Activated CD4-positive, alpha-beta T cell treated with anti-CD3 and anti-CD28 coated beads, Interleukin-2, amount 50 U/mL, for 24 hours (primary cell): Measurements from ENCODE around the gene MORN5.

Experiments used
- DNase-seq, 2 donors: peaks; one replicate each; pipeline ENCODE4 v3.0.0-alpha.2; 2020; ENCODE audit warnings: low read depth in 1 of 2, low spot score in 1 of 2

MORN5 gene

DNA sequence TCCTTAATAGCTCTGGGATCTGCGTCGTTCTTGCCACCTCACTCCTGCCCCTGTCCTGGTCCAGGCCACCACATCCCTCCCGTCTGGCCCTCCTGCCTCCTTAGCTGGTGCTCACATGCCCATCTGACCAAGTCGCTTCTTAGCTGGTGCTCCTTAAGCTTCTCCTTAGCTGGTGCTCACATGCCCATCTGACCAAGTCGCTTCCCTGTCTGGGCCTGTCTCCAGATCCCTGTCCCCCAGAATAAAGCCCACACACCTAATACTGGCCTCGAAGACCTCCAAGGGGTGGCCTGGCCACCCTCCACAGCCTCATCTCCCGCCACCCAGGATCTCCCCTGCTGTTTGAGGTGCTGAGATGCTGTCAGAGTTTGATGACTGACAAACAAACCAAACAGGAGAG is 35.2 kb upstream of the MORN5 start:
- DNase-seq: no peak

GRCh38 chr9:122125158-122125508 is 34.6 kb upstream of the MORN5 start:
- peak; percentile 69 to 71 for DNase-seq

GRCh38 chr9:122125509-122126330 is 34.0 kb upstream of the MORN5 start:
- DNase-seq: no peak

DNA sequence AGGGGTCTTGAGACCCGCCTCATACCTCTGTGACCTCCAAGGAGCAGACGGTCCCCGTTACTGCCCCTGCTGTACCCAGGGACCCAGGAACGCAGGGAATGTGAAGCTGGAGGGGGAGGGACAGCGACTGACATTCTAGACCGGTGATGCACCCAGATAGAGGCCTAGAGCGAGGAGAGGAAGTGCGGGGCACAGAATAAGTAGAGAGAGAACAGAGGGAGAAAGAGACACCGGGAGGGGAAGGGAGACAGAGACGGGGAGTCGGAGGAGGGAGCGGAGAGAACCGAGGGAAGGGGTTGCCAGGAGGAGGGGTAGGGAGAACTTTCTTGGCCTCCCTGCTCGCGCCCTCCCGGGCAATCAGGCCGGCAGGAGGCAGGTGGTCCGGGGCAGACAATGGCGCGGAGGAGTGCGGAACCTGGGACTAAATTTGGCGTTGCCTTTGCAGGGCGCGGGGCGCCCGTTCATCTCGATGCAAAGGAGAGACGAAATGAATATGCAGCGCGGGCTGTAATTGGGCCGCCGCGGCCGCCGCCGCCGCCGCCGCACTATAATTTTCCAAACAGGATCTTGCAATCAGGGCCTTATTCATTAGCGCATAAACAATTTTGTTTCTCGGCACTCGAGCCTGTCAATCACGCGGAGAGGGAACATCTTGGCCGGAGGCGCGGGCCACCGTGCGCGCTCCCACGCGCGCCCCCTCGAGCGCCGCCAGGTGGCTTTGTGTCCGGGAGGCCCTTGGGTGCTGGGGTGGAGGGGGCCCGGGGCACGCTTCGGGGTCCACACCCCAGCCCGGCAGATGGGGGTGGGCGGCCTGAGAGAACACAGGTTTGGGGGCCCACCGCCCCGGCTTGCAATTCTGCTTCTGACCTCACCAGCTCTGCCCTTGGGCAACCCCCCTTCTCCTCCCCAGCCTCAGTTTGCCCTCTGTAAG is 33.1 kb upstream of the MORN5 start:
- no peak for DNase-seq

- DNase-seq: no peak
Measured at GRCh38 chr9:122127396-122127798, 32.3 kb upstream of the MORN5 start.

DNA sequence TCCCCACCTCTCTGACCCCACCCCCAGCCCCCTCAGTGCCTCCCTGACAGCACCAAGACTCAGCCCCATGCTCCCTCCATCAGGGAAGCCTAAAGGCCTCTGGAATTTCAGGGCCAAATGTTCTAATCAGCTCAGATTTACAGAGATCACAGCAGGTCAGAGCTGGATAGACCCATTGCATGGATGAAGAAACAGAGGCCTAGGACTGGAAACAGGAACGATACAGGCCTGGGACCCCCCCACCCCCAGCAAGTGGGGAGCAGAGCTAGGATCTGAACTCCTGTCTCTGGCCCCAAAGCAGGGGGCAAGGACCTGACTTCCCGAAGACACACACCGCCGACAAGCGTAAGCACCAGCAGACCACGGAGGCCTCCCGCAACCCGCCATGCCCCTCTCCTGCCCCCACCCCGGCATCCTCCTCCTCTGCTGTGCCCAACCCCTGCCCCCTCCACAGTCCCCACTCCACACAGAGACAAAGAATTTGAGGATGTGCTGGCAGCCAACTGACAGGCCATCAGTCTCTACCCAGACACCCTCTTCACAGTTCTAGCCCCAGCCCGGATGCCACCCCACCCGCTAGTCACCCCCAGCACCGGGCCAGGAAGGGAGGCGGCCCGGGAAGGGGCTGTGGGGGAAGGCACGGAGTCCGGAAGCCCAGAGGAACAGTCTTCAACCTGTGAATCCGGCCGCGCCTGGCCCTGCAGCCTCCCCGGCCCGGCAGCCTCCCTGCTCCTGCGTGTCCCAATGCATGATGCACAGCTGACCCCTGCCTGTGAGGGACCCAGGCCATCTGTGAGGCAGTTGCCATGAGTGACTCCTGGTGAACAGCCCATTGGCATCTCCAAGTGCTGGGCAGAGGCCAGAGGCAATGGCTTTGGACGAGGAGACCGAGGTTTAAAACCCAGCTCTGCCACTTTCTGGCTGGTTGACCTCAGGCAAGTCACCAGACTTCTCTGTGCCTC is 31.4 kb upstream of the MORN5 start:
- DNase-seq: no peak

DNA sequence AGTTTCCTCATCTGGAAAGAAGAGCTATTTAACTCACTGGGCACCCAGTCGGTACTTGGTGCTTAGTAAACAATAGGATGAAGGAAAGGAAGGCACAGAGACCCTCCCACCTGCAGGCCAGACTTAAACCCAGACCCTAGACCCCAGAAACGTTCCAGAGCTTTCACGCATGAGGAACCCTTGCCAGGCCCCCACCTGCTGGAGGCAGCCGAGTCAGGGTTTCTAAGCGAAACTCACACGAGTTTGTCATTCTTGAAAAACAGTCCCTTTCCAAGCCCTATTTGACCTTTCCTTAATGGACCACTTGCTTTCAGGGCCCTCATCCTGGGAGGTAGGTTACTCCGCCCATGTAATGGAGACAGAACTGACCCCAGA is 30.8 kb upstream of the MORN5 start:
- DNase-seq: no peak

- DNase-seq: no peak
Measured at GRCh38 chr9:122129969-122130368, 29.7 kb upstream of the MORN5 start.

GRCh38 chr9:122130837-122131236 is 28.9 kb upstream of the MORN5 start:
- DNase-seq: no peak

- no peak for DNase-seq
Measured at GRCh38 chr9:122131401-122132001, 28.2 kb upstream of the MORN5 start.

- DNase-seq: no peak
Measured at GRCh38 chr9:122132539-122132938, 27.2 kb upstream of the MORN5 start.

- no peak for DNase-seq
Measured at GRCh38 chr9:122133263-122133983, 26.3 kb upstream of the MORN5 start.

GRCh38 chr9:122133984-122134535 is 25.6 kb upstream of the MORN5 start:
- DNase-seq: no peak

DNA sequence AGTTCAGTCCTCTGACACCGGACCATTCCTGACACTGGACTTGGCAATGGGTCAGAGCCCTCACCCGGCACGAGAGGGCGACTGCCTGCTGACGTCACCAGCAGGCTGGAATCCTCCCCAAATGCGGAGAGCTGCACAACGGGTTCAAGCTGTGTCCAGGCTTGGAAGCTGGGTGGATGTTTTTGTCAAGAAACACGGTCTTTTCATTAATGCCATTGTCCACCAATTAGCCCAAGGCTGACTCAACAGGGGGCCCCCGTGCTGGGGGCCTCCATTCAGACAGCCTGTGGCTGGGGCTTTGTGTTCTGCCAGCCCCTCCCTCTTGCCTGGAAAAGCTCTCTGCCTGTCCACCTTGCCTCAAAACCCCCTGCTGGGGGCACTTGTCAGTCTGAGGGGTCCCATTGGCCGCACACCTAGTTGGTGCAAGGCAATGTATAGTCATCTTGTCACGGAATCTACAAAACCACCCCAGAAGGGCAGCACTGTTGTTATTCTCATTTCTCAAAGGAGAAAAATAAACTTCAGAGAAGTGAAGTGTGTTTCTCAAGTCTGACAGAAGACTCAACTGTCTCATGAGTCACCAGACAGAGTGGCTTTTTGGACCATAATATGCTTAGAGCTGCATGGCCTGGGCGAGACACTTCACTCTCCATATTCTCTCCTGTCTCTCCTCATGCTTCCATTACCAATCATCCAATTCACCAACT is 24.7 kb upstream of the MORN5 start:
- no peak for DNase-seq

DNA sequence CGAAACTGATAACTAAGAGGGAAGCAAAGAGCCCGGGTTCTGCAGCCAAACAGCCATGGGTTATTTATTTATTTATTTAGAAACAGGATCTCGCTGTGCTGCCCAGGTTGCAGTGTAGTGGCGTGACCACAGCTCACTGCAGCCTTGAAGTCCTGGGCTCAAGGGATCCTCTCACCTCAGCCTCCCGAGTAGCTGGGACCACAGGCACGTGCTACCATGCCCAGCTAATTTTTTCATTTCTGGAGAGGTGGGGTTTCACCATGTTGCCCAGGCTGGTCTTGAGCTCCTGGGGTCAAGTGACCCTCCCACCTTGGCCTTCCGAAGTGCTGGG is 24.2 kb upstream of the MORN5 start:
- DNase-seq: no peak

DNA sequence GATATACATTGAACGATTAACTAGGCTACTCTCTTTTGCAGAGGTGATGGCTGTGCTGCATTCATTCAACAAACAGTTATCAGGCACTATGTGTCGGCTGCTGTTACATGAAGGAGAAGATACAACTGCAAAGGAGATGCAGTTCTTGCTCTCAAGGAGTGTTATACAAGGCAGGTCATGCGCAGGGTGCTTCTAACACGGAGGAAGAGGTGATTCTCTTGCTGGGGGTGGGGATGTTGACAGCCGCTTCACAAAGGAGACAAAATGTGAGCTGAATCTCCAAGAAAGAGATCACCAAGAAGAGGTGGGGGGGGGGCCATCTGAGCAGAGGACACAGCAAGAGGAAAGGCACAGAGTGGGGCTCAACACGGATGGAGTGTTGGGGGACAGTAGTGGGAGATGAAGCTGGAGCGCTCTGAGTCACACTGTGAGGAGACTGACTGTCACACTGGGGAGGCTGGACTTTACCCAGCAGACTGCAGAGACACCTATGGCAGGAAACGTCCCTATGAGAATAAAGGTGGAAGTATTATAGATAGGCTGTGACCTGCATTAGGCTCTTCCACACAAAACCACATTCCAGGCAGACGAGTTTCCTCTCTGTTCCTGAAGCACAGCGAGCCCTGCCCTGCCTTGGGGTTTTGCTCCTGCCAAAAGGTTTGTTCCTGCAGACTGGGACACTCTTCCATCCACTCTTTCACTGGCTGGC is 21.0 kb upstream of the MORN5 start:
- no peak for DNase-seq

GRCh38 chr9:122140368-122141193 is 19.1 kb upstream of the MORN5 start:
- no peak for DNase-seq

- no peak for DNase-seq
Measured at GRCh38 chr9:122141671-122142070, 18.0 kb upstream of the MORN5 start.
